H1 (cell line): ENCODE measurements around the gene DCLRE1A. TPM values are rescaled to one million over a fixed set of nuclear protein-coding genes. Genes with fewer than 3 reads are reported as not detected.

Source experiments
- CTCF ChIA-PET: fragments of 300-600 bp; sonication (Branson Sonifier 250); formaldehyde crosslinking; loops from one replicate; lab custom pipeline; 2021; ENCODE audit not compliant: partially characterized antibody; lab: Charles Lee
- POLR2A ChIA-PET: fragments of 300-600 bp; sonication (Branson Sonifier 250); formaldehyde crosslinking; loops from one replicate; lab custom pipeline; 2021; ENCODE audit warnings: inconsistent platforms; ENCODE audit not compliant: partially characterized antibody; lab: Charles Lee
- DNase-seq, 2 experiments: peaks; one replicate each; pipeline versions ENCODE4 v3.0.0 to v3.0.0-alpha.2; 2010 to 2022; ENCODE audit warnings: low spot score in 2 of 2, low read depth in 1 of 2, mixed read lengths in 1 of 2
- FAIRE-seq: peaks from 2 replicates; lab custom pipeline; 2011; peaks lifted over from hg19 to GRCh38; lab: Jason Lieb, UNC
- H2AFZ ChIP-seq: 2 replicates; pipeline ENCODE4 v1.8.1; 2012; ENCODE audit warnings: low read length, inconsistent platforms
- H2AK5ac ChIP-seq: 2 replicates; pipeline ENCODE4 v1.6.1; 2013; ENCODE audit warnings: low read depth, low read length
- H2BK120ac ChIP-seq: replicated peaks from 2 replicates; pipeline ENCODE3; 2013; ENCODE audit warnings: low read depth, low read length, inconsistent platforms
- H2BK12ac ChIP-seq: 2 replicates; pipeline ENCODE4 v1.6.1; 2013; ENCODE audit warnings: low read depth, low read length
- H2BK15ac ChIP-seq: 2 replicates; pipeline ENCODE4 v1.6.1; 2013; ENCODE audit warnings: low read length
- H2BK20ac ChIP-seq: 2 replicates; pipeline ENCODE4 v1.6.1; 2013; ENCODE audit warnings: low read length
- H2BK5ac ChIP-seq: 2 replicates; pipeline ENCODE4 v1.6.1; 2013; ENCODE audit warnings: low read depth, low read length
- H3K14ac ChIP-seq: 2 replicates; pipeline ENCODE4 v1.6.1; 2013; ENCODE audit warnings: inconsistent platforms; ENCODE audit not compliant: insufficient read length
- H3K18ac ChIP-seq: 2 replicates; pipeline ENCODE4 v1.6.1; 2013; ENCODE audit warnings: low read length; ENCODE audit errors: extremely low read depth
- H3K23ac ChIP-seq: 2 replicates; pipeline ENCODE4 v1.6.1; 2013; ENCODE audit warnings: inconsistent platforms; ENCODE audit not compliant: insufficient read length
- H3K23me2 ChIP-seq: 2 replicates; pipeline ENCODE4 v1.6.1; 2013; ENCODE audit warnings: low read depth, low read length
- H3K27ac ChIP-seq: 2 replicates; pipeline ENCODE4 v1.6.1; 2011; ENCODE audit warnings: low read depth, low read length, inconsistent platforms
- H3K27me3 ChIP-seq, 4 experiments: replicated peaks in 1 of 4; 1 replicate in 1 of 4; 2 replicates in 3 of 4; pipeline versions ENCODE4 v1.6.1 to v1.8.1; 2011 to 2013; ENCODE audit warnings: low read length in 3 of 4, mild to moderate bottlenecking in 3 of 4, inconsistent platforms in 2 of 4, mixed read lengths in 2 of 4, moderate library complexity in 1 of 4; ENCODE audit not compliant: control insufficient read depth in 3 of 4, insufficient read depth in 3 of 4; ENCODE audit errors: extremely low read depth in 1 of 4
- H3K36me3 ChIP-seq, 4 experiments: 2 replicates each; pipeline versions ENCODE4 v1.6.1 to v1.8.1; 2011 to 2013; ENCODE audit warnings: mild to moderate bottlenecking in 4 of 4, low read length in 3 of 4, moderate library complexity in 2 of 4, control low read depth in 1 of 4, inconsistent platforms in 1 of 4; ENCODE audit not compliant: insufficient read depth in 4 of 4, control insufficient read depth in 2 of 4
- H3K4ac ChIP-seq: replicated peaks from 2 replicates; pipeline ENCODE3; 2013; ENCODE audit warnings: low read length, low read depth, mixed read lengths, inconsistent platforms; ENCODE audit not compliant: insufficient read length
- H3K4me1 ChIP-seq, 4 experiments: replicated peaks in 1 of 4; 1 replicate in 1 of 4; 2 replicates in 3 of 4; pipeline versions ENCODE4 v1.6.1 to v1.8.1; 2011 to 2013; ENCODE audit warnings: low read length in 3 of 4, inconsistent platforms in 2 of 4, mixed read lengths in 1 of 4; ENCODE audit not compliant: insufficient read depth in 4 of 4, control insufficient read depth in 3 of 4
- H3K4me2 ChIP-seq, 2 experiments: 2 replicates each; pipeline versions ENCODE4 v1.6.1 to v1.8.1; 2011 to 2013; ENCODE audit warnings: low read depth in 2 of 2, low read length in 2 of 2, control low read depth in 1 of 2, inconsistent platforms in 1 of 2, mild to moderate bottlenecking in 1 of 2; ENCODE audit not compliant: insufficient read depth in 1 of 2
- H3K4me3 ChIP-seq, 4 experiments: fragments of 200-600, 300-600 bp in 1 of 4; sonication (generic), shearing (Covaris generic), sonication (Bioruptor Twin) in 1 of 4; 2 replicates each; pipeline versions ENCODE4 v1.5.1 to v1.8.1; 2011 to 2016; ENCODE audit warnings: low read length in 4 of 4, low read depth in 3 of 4, control low read depth in 2 of 4, inconsistent platforms in 2 of 4, mild to moderate bottlenecking in 2 of 4, mixed read lengths in 1 of 4, moderate library complexity in 1 of 4; ENCODE audit not compliant: insufficient read depth in 2 of 4; ENCODE audit errors: extremely low read depth in 1 of 4
- H3K56ac ChIP-seq: replicated peaks from 2 replicates; pipeline ENCODE3; 2013; ENCODE audit warnings: low read depth, mild to moderate bottlenecking, mixed read lengths, low read length, inconsistent platforms; ENCODE audit not compliant: insufficient read length
- H3K79me1 ChIP-seq: 2 replicates; pipeline ENCODE4 v1.6.1; 2013; ENCODE audit warnings: low read depth, low read length, control low read depth
- H3K79me2 ChIP-seq, 2 experiments: 2 replicates each; pipeline versions ENCODE4 v1.6.1 to v1.8.1; 2012 to 2013; ENCODE audit warnings: low read length in 2 of 2, mild to moderate bottlenecking in 2 of 2, inconsistent platforms in 1 of 2; ENCODE audit not compliant: insufficient read depth in 2 of 2, control insufficient read depth in 1 of 2
- H3K9ac ChIP-seq, 4 experiments: replicated peaks in 1 of 4; 1 replicate in 1 of 4; 2 replicates in 3 of 4; pipeline versions ENCODE4 v1.6.1 to v1.8.1; 2011 to 2013; ENCODE audit warnings: low read depth in 3 of 4, low read length in 3 of 4, control low read depth in 2 of 4, mild to moderate bottlenecking in 2 of 4, moderate library complexity in 2 of 4, inconsistent platforms in 1 of 4; ENCODE audit errors: extremely low read depth in 1 of 4
- H3K9me3 ChIP-seq, 2 experiments: 2 replicates each; pipeline versions ENCODE4 v1.6.1 to v1.8.1; 2012 to 2013; ENCODE audit warnings: mild to moderate bottlenecking in 2 of 2, moderate library complexity in 2 of 2, control low read depth in 1 of 2, inconsistent platforms in 1 of 2, low read depth in 1 of 2, low read length in 1 of 2, mixed read lengths in 1 of 2; ENCODE audit not compliant: insufficient read depth in 2 of 2
- H4K20me1 ChIP-seq, 2 experiments: replicated peaks in 1 of 2; 2 replicates each; pipeline versions ENCODE3 to v1.8.1; 2011 to 2013; ENCODE audit warnings: inconsistent platforms in 2 of 2, low read length in 2 of 2, mild to moderate bottlenecking in 1 of 2; ENCODE audit not compliant: insufficient read depth in 2 of 2, control insufficient read depth in 1 of 2
- H4K5ac ChIP-seq: 2 replicates; pipeline ENCODE4 v1.6.1; 2013; ENCODE audit warnings: low read length, low read depth, mixed read lengths, inconsistent platforms; ENCODE audit not compliant: insufficient read length
- H4K8ac ChIP-seq: 2 replicates; pipeline ENCODE4 v1.8.0; 2013; ENCODE audit warnings: mild to moderate bottlenecking, moderate library complexity, low read length, inconsistent platforms; ENCODE audit not compliant: insufficient read depth; ENCODE audit errors: extremely low read depth
- H4K91ac ChIP-seq: replicated peaks from 2 replicates; pipeline ENCODE3; 2013; ENCODE audit warnings: low read length, mixed read lengths, inconsistent platforms; ENCODE audit not compliant: insufficient read length
- BCL11A ChIP-seq, 2 experiments: IDR thresholded peaks; one replicate each; pipeline ENCODE4 v1.6.1; 2011; ENCODE audit warnings: low read depth in 2 of 2, low read length in 2 of 2, mild to moderate bottlenecking in 2 of 2
- CTCF ChIP-seq, 3 experiments: IDR thresholded peaks; 1 replicate in 2 of 3; 2 replicates in 1 of 3; pipeline versions ENCODE4 v1.5.1 to v1.6.1; 2011; ENCODE audit warnings: low read length in 3 of 3, mild to moderate bottlenecking in 3 of 3, inconsistent platforms in 2 of 3, low read depth in 1 of 3, moderate library complexity in 1 of 3; ENCODE audit not compliant: insufficient read depth in 1 of 3; ENCODE audit errors: control extremely low read depth in 1 of 3
- NANOG ChIP-seq: IDR thresholded peaks from 2 replicates; pipeline ENCODE4 v1.6.1; 2011; ENCODE audit warnings: low read length, low read depth, mild to moderate bottlenecking, inconsistent platforms; ENCODE audit not compliant: insufficient read depth, poor library complexity, severe bottlenecking
- PHF8 ChIP-seq: fragments of 200-600 bp; sonication (generic); conservative IDR thresholded peaks from 2 replicates; pipeline ENCODE4 v1.7.1; 2012; ENCODE audit warnings: low read depth, mild to moderate bottlenecking, inconsistent platforms, low read length, moderate library complexity
- RBBP5 ChIP-seq: IDR thresholded peaks from 2 replicates; pipeline ENCODE4 v1.7.1; 2012; ENCODE audit warnings: low read depth, mild to moderate bottlenecking, inconsistent platforms, low read length, moderate library complexity, borderline replicate concordance
- TAF1 ChIP-seq: IDR thresholded peaks from 2 replicates; pipeline ENCODE4 v1.6.1; 2011; ENCODE audit warnings: mild to moderate bottlenecking, low read depth, low read length
- TAF7 ChIP-seq: optimal IDR thresholded peaks from 2 replicates; pipeline ENCODE3; 2011; ENCODE audit warnings: low read depth, mild to moderate bottlenecking, inconsistent platforms, low read length, moderate library complexity, borderline replicate concordance
- YY1 ChIP-seq: IDR thresholded peaks from 2 replicates; pipeline ENCODE4 v1.6.1; 2011; ENCODE audit warnings: low read depth, mild to moderate bottlenecking, low read length
- WGBS, 2 experiments: shearing (Covaris generic) in 1 of 2; methylation state at CpG; one replicate each; pipeline versions ENCODE4 v1.1.6 to v1.1.7; 2013 to 2015; ENCODE audit warnings: low lambda C conversion rate in 2 of 2, mixed read lengths in 2 of 2, inconsistent platforms in 1 of 2, low coverage in 1 of 2, missing lambda C conversion rate in 1 of 2; ENCODE audit not compliant: insufficient replicate concordance in 2 of 2, insufficient coverage in 1 of 2, insufficient read length in 1 of 2; ENCODE audit errors: extremely low coverage in 1 of 2, missing lambda C conversion rate in 1 of 2; 5-methylcytosine and 5-hydroxymethylcytosine counted together
- polyA plus RNA-seq, 7 experiments: library from polyadenylated mRNA; depleted of rRNA in 3 of 7; stranded (reverse) in 5 of 7; unstranded in 2 of 7; fragments of >200 nt in 5 of 7; fragments of 200-250 nt in 2 of 7; gene quantifications; 1 replicate in 5 of 7; 2 replicates in 1 of 7; 4 replicates in 1 of 7; pipeline versions ENCODE4 v1.2.1 to v1.2.3, GENCODE V29; 2011 to 2013; ENCODE audit warnings: missing spikeins in 2 of 7, mixed read lengths in 2 of 7
- total RNA-seq: library from RNA; stranded (reverse); fragmentation: NEBNext Ultra II Directional; extraction: Animal tissue kit (Norgen Biotek cat#: 25700); gene quantifications from 2 replicates; pipeline ENCODE4 v1.2.1, GENCODE V29; 2021

DCLRE1A gene
- total and polyA plus RNA-seq, 2 of the 8 experiments (the other 6 are each of a cell fraction or from before 2014, with no cell fraction given): 8.1 to 10.1 TPM

GRCh38 chr10:113854761-113855588 is 1.1 kb upstream of the DCLRE1A start:
- DNase-seq (peak in 1 of 2 experiments; percentile 79), FAIRE-seq (no peak)
- H2AK5ac ChIP-seq: no peak overlapping the region
- peak overlapping the region; percentile 100 for H2AFZ ChIP-seq
- POLR2A ChIA-PET: interaction anchor here (1.0 to 1.3 kb wide), 3 partner anchors 10 to 129 kb away, joined by 3 to 7 read pairs (median 3); no protein-coding TSS in a partner anchor
- peak overlapping the region; percentile 95 for H3K56ac ChIP-seq
- no peaks in the 10 kb centered on the region for H3K9me3 ChIP-seq
- WGBS, 2 experiments: 1% methylated on average over 52 of the region's 62 CpGs; no CpG with 5 or more reads in 1 of the 2 experiments
- no peak overlapping the region for H3K14ac ChIP-seq
- H3K4me2 ChIP-seq: peak overlapping the region; percentile 81 to 98
- peak overlapping the region; percentile 89 to 99 (median 98) for H3K9ac ChIP-seq
- H3K79me2 ChIP-seq: peaks cover 0 to 50% of the 10 kb centered on the region in 2 experiments; a peak in 2 of 4 replicates
- H3K4me1 ChIP-seq: peaks cover 3 to 6% (median 4%) of the 10 kb centered on the region in 4 experiments; a peak in 5 of 7 replicates
- peak overlapping the region; percentile 97 for H3K27ac ChIP-seq
- peak overlapping the region; percentile 85 for H4K91ac ChIP-seq
- H2BK20ac ChIP-seq: no peak overlapping the region
- H4K5ac ChIP-seq: peak overlapping the region; percentile 99
- peaks cover 2% of the 10 kb centered on the region; the same call in 1 of the 2 replicates for H3K79me1 ChIP-seq
- H4K8ac ChIP-seq: peak overlapping the region; percentile 99
- H3K36me3 ChIP-seq: peaks cover 0 to 19% (median 6%) of the 10 kb centered on the region in 4 experiments; a peak in 5 of 8 replicates
- peak overlapping the region; percentile 100 for H3K18ac ChIP-seq
- peak overlapping the region; percentile 99 for H2BK5ac ChIP-seq
- no peak overlapping the region for H3K23ac ChIP-seq
- H2BK12ac ChIP-seq: peak overlapping the region; percentile 91
- H3K23me2 ChIP-seq: peaks cover 6% of the 10 kb centered on the region; the same call in 1 of the 2 replicates
- no peak overlapping the region for H2BK120ac ChIP-seq
- CTCF ChIA-PET: no interaction called here
- H2BK15ac ChIP-seq: 0 out of 2 replicates have a peak overlapping the region, but pooled peaks have one; percentile 88
- H4K20me1 ChIP-seq: no peaks in the 10 kb centered on the region
- H3K27me3 ChIP-seq: no peaks in the 10 kb centered on the region
- peak overlapping the region; percentile 41 for H3K4ac ChIP-seq
- H3K4me3 ChIP-seq: peak overlapping the region; percentile 75 to 98 (median 97)
- peak; percentile 95 for TF ChIP-seq PHF8
- peak; percentile 91 for TF ChIP-seq RBBP5
- peak; percentile 83 for TF ChIP-seq TAF1
- no peak for TF ChIP-seq NANOG
- TF ChIP-seq TAF7: peak; percentile 70
- no peak for TF ChIP-seq BCL11A (IDR thresholded peaks at IDR 0.05; ENCODE audit: low read depth in 2 of 2, low read length in 2 of 2)
- TF ChIP-seq CTCF (IDR thresholded peaks at IDR 0.05; ENCODE audit: control extremely low read depth in 1 of 3, insufficient read depth in 1 of 3, low read depth in 1 of 3, low read length in 3 of 3): peak in 1 of 3 experiments; percentile 0; a peak in 1 of 4 replicates
- TF ChIP-seq YY1: peak; percentile 95
